NCI-H1105 treated with DMSO at 0.1 percent for 48 hours (cell line): Measurements from ENCODE around the gene GMDS.

Experiments
- DNase-seq: peaks from one replicate; lab custom pipeline; 2025; lab: John Stamatoyannopoulos, UW

Gene GMDS

GRCh38 chr6:1987640-1988039, 257.8 kb downstream of the GMDS start:
- no peak for DNase-seq

- DNase-seq = no peak
These were observed 258.8 kb downstream of the GMDS start for GRCh38 chr6:1986454-1987243.

GRCh38 chr6:1984346-1984994, 260.9 kb downstream of the GMDS start:
- DNase-seq = no peak

GRCh38 chr6:1983850-1984249, 261.6 kb downstream of the GMDS start:
- no peak for DNase-seq

- DNase-seq = no peak
These were observed 272.4 kb downstream of the GMDS start for GRCh38 chr6:1972962-1973361.

GRCh38 chr6:1971612-1972011, 273.8 kb downstream of the GMDS start:
- DNase-seq = no peak

GRCh38 chr6:1970151-1970561, 275.2 kb downstream of the GMDS start:
- no peak for DNase-seq

GRCh38 chr6:1966713-1967112, 278.7 kb downstream of the GMDS start:
- DNase-seq = no peak

- DNase-seq = no peak
These were observed 279.7 kb downstream of the GMDS start for GRCh38 chr6:1965596-1966224.

- no peak for DNase-seq
These were observed 281.8 kb downstream of the GMDS start for GRCh38 chr6:1963596-1963995.

- DNase-seq = no peak
These were observed 283.2 kb downstream of the GMDS start for GRCh38 chr6:1962201-1962600.

- no peak for DNase-seq
These were observed 284.8 kb downstream of the GMDS start for GRCh38 chr6:1960486-1961142.

GRCh38 chr6:1958257-1958656, 287.1 kb downstream of the GMDS start:
- no peak for DNase-seq

- DNase-seq = no peak
These were observed 287.7 kb downstream of the GMDS start for GRCh38 chr6:1957746-1958145.

- DNase-seq = no peak
These were observed 292.6 kb downstream of the GMDS start for GRCh38 chr6:1952740-1953360.

GRCh38 chr6:1950631-1951030, 294.8 kb downstream of the GMDS start:
- no peak for DNase-seq

GRCh38 chr6:1949538-1949937, 295.9 kb downstream of the GMDS start:
- no peak for DNase-seq

GRCh38 chr6:1947922-1948321, 297.5 kb downstream of the GMDS start:
- DNase-seq = no peak

GRCh38 chr6:1946583-1946982, 298.8 kb downstream of the GMDS start:
- peak; percentile 84 for DNase-seq

GRCh38 chr6:1945235-1945832, 300.1 kb downstream of the GMDS start:
- no peak for DNase-seq

- DNase-seq = no peak
These were observed 302.6 kb downstream of the GMDS start for GRCh38 chr6:1942834-1943233.

GRCh38 chr6:1941534-1941933, 303.9 kb downstream of the GMDS start:
- DNase-seq = no peak
